Measurements from ENCODE around the gene MXRA8. TPM values are rescaled to one million over a fixed set of nuclear protein-coding genes. Genes with fewer than 3 reads are reported as not detected.

The MXRA8 gene, protein sequence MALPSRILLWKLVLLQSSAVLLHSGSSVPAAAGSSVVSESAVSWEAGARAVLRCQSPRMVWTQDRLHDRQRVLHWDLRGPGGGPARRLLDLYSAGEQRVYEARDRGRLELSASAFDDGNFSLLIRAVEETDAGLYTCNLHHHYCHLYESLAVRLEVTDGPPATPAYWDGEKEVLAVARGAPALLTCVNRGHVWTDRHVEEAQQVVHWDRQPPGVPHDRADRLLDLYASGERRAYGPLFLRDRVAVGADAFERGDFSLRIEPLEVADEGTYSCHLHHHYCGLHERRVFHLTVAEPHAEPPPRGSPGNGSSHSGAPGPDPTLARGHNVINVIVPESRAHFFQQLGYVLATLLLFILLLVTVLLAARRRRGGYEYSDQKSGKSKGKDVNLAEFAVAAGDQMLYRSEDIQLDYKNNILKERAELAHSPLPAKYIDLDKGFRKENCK
- total RNA-seq, result 630 and 641 TPM in 2 replicates

DNA sequence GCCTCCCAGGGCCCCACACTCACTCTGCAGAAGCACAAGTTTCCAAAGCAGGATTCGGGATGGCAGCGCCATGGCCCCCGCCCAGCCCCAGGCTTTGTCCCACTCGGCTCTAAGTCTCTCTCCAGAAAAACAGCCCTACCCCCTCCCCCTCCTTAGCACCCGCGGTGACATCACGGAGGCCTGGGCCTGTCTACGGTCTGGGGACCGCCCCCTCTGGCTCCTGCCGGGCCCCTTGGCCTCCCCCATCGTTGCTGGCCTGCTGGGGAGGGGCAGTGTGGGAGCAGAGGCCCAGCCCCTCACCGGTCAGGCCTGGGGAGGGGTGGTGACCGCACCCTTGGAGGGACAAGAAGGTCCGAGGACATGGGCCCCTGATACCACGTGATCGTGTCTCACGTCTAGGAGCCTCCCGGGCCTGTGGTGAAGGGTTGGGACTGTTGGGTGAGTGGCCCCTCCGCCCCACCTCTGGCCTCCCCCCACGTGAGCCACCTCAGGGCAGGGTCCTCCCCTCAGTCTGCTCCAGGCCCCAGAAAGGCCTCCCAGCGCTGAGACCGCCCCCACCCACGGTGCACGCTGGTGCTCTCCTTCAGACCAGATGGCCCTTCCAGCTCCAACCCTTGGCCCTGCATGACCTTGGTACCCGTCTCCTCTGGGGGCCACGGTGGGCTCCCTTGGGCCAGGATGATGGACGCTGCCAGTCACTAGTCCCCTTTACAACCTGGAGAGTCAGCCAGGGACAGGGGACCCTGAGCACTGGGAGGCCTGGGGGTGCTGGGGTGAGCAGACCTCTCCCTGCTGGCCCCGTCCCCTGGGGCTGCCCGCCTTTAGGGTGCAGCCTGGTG is at the start of gene MXRA8:
TSS of gene MXRA8 (minus strand) at position 123 of the 839 bp plus-strand sequence. CDS start at position 72, 51 bp downstream.

DNA sequence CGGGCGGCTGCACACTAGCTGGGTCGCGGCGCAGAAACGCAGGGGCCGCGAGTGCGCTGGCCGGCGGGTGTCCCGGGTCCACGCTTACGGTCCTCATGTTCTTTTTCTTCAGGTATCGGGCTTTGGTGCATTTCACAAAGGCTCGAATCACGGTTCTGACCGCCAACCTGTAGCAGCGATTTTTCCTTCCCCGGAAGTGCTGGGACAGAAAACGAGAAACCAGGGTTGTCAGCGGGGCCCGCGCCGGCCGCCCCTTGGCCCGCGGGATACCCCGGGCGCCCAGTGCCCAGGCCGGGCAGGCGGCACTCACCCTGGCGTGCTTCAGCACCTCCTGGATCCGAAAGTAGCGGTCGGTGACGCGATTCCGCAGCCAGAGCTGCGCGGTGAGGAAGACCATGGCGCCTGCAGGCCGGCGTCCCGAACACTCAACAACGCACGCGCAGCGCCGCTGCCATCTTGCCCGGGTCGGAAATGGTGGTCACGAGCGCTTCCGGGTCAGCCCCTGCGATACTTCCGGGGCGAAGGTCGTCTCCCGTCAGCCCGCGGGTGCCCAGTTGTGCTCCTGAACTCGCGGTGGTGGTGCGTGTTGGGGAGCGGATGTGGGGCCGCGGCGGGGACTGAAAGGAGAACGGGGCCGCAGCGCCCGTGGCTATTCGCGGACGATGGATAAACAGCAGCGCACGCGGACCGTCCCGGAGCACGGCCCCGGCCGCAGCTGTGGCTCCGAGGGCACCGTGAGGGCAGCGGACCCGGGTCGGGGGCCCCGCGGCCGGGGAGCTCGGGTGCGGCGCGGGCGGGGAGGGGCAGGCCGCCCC is 48.7 kb upstream of the MXRA8 start, which contains the start of gene MRPL20:
TSS of gene MRPL20 (minus strand) at position 473 of the 815 bp plus-strand sequence. CDS start at position 397, 76 bp downstream.

DNA sequence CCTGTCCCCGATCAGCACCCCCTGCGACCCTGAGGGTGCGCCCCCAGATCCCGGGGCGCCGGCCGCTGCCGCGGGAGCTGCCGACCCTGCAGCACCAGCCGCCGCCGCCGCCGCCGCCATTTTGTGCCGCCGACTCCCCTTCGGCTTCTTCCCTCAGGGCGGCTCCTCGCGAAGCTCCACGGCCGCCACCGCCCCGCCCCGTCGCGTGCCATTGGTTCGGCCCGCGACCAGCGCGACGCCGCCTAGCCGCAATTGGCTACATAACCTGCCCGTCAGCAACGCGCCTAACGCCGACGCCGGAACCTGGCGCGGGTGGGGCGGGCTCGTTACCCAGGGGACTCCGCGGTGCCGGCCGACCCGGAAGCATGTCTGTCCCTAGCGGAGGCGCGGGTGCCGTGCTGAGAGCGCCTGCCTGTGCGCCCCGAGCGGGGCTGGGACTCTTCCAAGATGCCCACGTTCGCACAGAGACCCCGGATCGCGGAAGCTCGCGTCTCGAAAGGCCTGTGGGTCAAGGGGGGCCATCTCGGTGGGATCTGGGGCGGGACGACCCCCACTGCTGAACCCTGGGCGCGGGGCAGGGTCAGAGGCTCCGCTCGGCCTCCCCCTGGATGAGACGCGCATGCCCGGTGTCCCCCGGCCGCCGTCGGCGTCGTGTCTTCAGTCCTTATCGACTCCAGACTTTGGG is 41.0 kb upstream of the MXRA8 start, which contains the start of gene CCNL2:
TSS of gene CCNL2 (minus strand) at position 149 of the 685 bp plus-strand sequence. CDS start at position 120, 29 bp downstream.

DNA sequence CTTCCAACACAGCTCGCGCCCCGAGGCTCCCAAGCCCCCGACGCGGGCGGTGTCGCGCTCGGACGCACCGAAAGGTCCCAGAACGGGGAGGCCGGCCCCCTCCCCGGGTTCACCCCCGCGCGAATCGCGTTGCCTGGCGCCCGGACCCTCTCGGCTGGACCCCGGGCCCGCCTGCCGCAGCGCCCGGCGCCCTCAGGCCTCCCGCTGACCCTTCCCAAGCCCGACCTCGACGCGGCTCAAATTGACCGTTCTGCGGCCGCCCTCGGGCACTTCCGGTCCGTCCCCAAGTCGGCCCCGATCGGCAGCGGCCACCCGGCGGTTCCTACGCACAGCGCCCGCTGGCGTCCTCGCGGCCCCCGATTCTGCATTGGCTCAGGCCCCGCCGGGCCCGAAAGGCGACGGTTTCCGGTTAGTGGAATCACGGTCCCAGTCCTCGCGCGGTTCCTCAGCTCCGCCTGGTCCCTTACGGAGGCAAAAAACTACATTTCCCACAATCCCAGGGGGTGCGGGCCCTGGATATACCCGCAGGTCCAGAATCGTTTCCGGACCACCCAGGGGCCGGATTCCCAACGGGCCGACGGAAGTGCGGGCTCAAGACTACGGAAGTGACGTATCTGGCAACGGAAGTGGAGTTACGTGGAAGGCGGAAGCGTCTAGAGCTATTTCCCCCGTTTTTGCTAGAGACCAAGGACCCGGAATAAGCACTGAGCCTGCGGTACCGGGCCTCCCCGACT is 16.7 kb upstream of the MXRA8 start, which contains the start of gene AURKAIP1:
TSS of gene AURKAIP1 (minus strand) at position 279 of the 734 bp plus-strand sequence. CDS start 451 bp downstream, outside the sequence.

DNA sequence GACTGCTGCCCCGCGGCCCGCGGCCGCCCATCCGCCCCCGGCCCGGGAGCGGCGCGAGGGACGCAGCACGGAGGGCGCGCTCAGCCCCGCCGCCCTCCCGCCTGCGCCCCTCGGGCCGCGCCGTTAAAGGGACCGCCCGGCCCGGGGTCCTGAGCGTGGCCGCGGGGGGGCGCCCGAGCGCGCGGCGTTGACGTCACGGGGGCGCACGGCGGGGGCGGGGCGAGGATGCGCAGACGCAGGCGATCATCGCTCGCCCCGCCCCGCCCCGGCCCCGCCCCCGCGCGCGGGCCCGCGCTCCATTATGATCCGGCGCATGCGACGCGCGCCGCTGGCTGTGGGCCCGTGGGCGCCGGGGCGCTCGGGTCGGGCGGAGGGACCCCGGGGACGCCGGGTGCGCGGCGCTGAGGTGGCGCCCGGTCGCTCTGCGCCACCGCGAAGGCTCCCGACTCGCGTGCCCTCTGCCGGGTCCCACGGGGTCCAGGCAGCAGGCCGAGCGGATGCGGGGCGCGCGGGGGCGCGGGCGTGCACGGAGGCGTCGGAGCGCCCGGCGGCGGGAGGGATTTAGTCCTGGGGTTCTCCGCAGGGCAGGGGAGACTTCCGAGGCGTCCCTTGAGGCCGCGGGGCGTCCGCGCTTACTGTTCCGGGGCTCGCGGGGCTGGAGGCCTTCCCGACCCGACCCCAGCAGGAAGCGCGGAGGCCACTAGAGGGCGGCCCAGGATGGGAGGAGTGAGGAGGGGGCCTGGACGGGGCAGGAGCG is 8.9 kb downstream of the MXRA8 start, which contains the start of gene DVL1:
TSS of gene DVL1 (minus strand) at position 163 of the 757 bp plus-strand sequence. CDS start 353 bp downstream, outside the sequence.

DNA sequence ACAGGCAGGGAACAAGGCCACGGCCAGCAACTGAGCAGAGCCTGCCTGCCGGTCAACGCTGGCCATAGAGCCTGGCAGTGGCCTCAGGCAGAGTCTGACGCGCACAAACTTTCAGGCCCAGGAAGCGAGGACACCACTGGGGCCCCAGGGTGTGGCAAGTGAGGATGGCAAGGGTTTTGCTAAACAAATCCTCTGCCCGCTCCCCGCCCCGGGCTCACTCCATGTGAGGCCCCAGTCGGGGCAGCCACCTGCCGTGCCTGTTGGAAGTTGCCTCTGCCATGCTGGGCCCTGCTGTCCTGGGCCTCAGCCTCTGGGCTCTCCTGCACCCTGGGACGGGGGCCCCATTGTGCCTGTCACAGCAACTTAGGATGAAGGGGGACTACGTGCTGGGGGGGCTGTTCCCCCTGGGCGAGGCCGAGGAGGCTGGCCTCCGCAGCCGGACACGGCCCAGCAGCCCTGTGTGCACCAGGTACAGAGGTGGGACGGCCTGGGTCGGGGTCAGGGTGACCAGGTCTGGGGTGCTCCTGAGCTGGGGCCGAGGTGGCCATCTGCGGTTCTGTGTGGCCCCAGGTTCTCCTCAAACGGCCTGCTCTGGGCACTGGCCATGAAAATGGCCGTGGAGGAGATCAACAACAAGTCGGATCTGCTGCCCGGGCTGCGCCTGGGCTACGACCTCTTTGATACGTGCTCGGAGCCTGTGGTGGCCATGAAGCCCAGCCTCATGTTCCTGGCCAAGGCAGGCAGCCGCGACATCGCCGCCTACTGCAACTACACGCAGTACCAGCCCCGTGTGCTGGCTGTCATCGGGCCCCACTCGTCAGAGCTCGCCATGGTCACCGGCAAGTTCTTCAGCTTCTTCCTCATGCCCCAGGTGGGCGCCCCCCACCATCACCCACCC is 27.0 kb downstream of the MXRA8 start, which contains the start of gene TAS1R3:
TSS of gene TAS1R3 (plus strand) at position 213 of the 898 bp plus-strand sequence. CDS start at position 279, 66 bp downstream.

DNA sequence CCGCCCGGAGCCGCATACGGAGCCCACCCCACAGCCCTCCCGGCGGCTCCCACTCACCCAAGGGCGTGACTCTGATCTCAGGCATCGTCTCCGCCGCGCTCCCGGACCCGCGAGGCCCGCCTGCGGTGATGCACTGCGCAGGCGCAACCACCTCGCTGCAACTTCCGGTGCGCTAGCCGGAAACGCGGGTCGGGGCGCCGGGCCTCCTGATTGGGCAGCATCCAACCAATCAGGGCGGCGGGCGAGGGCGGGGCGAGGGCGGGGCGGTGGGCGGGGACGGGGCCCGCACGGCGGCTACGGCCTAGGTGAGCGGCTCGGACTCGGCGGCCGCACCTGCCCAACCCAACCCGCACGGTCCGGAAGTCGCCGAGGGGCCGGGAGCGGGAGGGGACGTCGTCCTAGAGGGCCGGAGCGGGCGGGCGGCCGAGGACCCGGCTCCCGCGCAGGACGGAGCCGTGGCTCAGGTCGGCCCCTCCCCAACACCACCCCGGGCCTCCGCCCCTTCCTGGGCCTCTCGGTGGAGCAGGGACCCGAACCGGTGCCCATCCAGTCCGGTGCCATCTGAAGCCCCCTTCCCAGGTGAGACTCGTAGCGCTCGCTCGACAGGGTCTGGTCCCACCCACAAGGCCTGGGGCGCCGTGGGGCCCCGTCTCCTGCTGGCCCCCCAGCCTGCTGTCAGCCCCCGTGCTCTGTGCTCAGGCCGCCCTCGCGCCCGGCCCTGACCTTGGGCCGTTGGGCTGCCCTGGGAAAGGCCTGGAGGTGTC is 33.6 kb downstream of the MXRA8 start, which contains the start of the genes CPTP and INTS11:
TSS of gene CPTP (plus strand) at position 279 of the 764 bp plus-strand sequence. CDS start 2,109 bp downstream, outside the sequence.
TSS of gene INTS11 (minus strand) at position 137 of the 764 bp plus-strand sequence. CDS start at position 85, 52 bp downstream.

DNA sequence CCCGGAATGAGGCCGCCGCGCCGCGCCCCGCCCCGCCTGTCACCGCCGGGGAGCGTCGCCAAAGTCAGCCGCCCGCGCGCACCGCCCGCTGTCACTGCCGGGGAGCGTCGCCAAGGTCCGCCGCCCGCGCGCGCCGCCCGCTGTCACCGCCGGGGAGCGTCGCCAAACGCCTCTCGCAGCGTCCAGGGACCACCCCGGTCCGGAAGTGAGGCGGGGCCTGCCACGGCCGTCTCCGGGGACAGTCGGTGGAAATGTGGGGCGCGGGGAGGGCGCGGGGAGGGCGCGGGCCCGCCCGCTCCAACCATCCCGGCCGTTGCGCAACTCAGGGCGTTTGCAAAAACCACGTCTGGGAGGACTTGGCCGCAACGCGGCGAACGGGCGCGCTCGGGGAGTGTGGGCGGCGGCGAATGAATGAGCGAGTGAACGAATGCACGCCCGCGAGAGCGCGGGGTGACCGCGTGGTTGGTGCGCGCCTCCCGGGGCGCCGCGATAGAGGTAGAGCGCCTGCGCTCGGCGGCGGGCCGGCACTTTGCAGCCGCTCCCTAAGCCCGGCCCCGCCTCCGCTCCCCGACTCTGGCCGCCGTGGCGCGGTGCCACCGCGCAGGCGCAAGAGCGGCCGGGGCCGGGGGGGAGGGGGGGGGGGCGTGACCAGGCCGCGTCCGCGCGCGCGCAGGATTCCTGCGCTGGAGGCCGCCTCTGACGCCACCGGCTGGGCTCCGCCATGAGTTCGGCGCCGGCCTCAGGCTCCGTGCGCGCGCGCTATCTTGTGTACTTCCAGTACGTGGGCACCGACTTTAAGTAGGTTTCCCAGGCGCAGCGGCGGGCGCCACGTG is 50.2 kb downstream of the MXRA8 start, which contains the start of the genes ACAP3 and PUSL1:
TSS of gene ACAP3 (minus strand) at position 8 of the 833 bp plus-strand sequence. CDS start 115 bp downstream, outside the sequence.
TSS of gene PUSL1 (plus strand) at position 675 of the 833 bp plus-strand sequence. CDS start at position 722, 47 bp downstream.

Other genes with a start within 250 kb of the MXRA8 start
- 5.5 and 11.3 TPM in 2 replicates for gene C1orf159, start 242.5 kb downstream of the MXRA8 start, total RNA-seq
- gene TTLL10, start 184.7 kb downstream of the MXRA8 start, total RNA-seq, result not detected in 2 replicates
- gene TNFRSF18, start 152.0 kb downstream of the MXRA8 start, total RNA-seq, result 4.1 TPM in 1 of 2 replicates, not detected in the other
- gene TNFRSF4, start 144.4 kb downstream of the MXRA8 start, total RNA-seq, result 3.3 and 5.9 TPM in 2 replicates
- 201 and 230 TPM in 2 replicates for gene SDF4, start 126.6 kb downstream of the MXRA8 start, total RNA-seq
- 32.1 and 35.6 TPM in 2 replicates for gene B3GALT6, start 126.3 kb downstream of the MXRA8 start, total RNA-seq
- 0.25 and 0.93 TPM in 2 replicates for gene C1QTNF12, start 111.8 kb downstream of the MXRA8 start, total RNA-seq
- gene UBE2J2, start 84.7 kb downstream of the MXRA8 start, total RNA-seq, result 37.2 and 39.1 TPM in 2 replicates
- 0.44 and 1.2 TPM in 2 replicates for gene SCNN1D, start 78.1 kb downstream of the MXRA8 start, total RNA-seq
- gene ACAP3, start 50.6 kb downstream of the MXRA8 start, total RNA-seq, result 24.8 and 30.2 TPM in 2 replicates
- 32.4 and 33.3 TPM in 2 replicates for gene PUSL1, start 50.0 kb downstream of the MXRA8 start, total RNA-seq
- gene INTS11, start 33.9 kb downstream of the MXRA8 start, total RNA-seq, result 55.9 and 57.5 TPM in 2 replicates
- gene CPTP, start 33.8 kb downstream of the MXRA8 start, total RNA-seq, result 23.7 and 25.1 TPM in 2 replicates
- gene TAS1R3, start 27.3 kb downstream of the MXRA8 start, total RNA-seq, result 0.06 TPM in 1 of 2 replicates, not detected in the other
- gene DVL1, start 9.1 kb downstream of the MXRA8 start, total RNA-seq, result 34.1 and 38.3 TPM in 2 replicates
- gene AURKAIP1, start 16.7 kb upstream of the MXRA8 start, total RNA-seq, result 105 and 109 TPM in 2 replicates
- gene CCNL2, start 40.8 kb upstream of the MXRA8 start, total RNA-seq, result 119 and 121 TPM in 2 replicates
- 91.9 and 98.0 TPM in 2 replicates for gene MRPL20, start 48.7 kb upstream of the MXRA8 start, total RNA-seq
- 0.20 and 1.00 TPM in 2 replicates for gene ANKRD65, start 62.7 kb upstream of the MXRA8 start, total RNA-seq
- gene VWA1, start 77.1 kb upstream of the MXRA8 start, total RNA-seq, result 6.9 and 14.0 TPM in 2 replicates
- not detected in 2 replicates for gene ATAD3C, start 91.1 kb upstream of the MXRA8 start, total RNA-seq
- gene ATAD3B, start 113.2 kb upstream of the MXRA8 start, total RNA-seq, result 8.6 and 9.3 TPM in 2 replicates
- gene ATAD3A, start 153.6 kb upstream of the MXRA8 start, total RNA-seq, result 19.9 and 27.5 TPM in 2 replicates
- 1.2 and 5.8 TPM in 2 replicates for gene TMEM240, start 182.1 kb upstream of the MXRA8 start, total RNA-seq
- gene SSU72, start 216.3 kb upstream of the MXRA8 start, total RNA-seq, result 95.3 and 101 TPM in 2 replicates
- 12.5 and 15.5 TPM in 2 replicates for gene FNDC10, start 241.6 kb upstream of the MXRA8 start, total RNA-seq

Data from cardiac ventricle fibroblast (primary cell).